ENCODE results near the gene PPP5C. TPM values are rescaled to one million over a fixed set of nuclear protein-coding genes. Genes with fewer than 3 reads are reported as not detected.

Gene PPP5C
- total and polyA plus RNA-seq, 9 of the 15 experiments (the other 6 are each of a cell fraction or from before 2014, with no cell fraction given) = 1.9 to 166 (median 108) TPM

DNA sequence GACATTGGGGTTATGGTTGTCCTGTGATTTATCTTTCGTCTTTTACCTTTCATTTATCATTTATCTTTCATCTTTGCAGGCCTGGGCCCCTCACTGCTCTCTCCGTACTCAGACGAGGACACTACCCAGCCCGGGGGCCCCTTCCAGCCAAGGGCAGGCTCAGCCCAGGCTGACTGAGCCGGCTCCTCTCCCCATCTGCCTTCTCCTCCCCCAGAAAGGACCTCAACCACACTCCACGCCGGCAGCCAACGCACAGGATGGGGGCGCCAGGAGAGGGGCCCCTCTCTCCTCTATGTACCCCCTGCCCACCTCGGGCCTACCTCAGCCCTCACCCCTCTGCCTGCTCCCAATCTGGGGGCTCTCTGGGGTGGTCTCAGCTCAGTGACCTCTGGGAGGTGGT, 7.4 kb upstream of the PPP5C start:
- DNase-seq (ENCODE audit: extremely low read depth in 1 of 4, low spot score in 3 of 4) (no peak), FAIRE-seq (no peak), ATAC-seq (no peak)
- Histone ChIP-seq H3K4me1 (replicated peaks in 1 of 2; ENCODE audit: control insufficient read depth in 2 of 2, insufficient read depth in 2 of 2, low read length in 2 of 2) (peaks cover 0 to 4% of the 10 kb centered on the region in 2 experiments; a peak in 2 of 5 replicates), H3K9me3 (replicated peaks; ENCODE audit: control insufficient read depth, insufficient read depth, low read depth, low read length) (no peaks in the 10 kb centered on the region), H4K20me1 (replicated peaks; ENCODE audit: control insufficient read depth, insufficient read depth, low read length) (no peaks in the 10 kb centered on the region), H3K9me1 (ENCODE audit: control insufficient read depth, insufficient read depth, low read length) (no peaks in the 10 kb centered on the region), H3K4me3 (no peak overlapping the region), H3K9ac (ENCODE audit: insufficient read depth in 1 of 2, low read depth in 2 of 2, low read length in 2 of 2) (no peak overlapping the region), H3K27ac (ENCODE audit: extremely low read depth, low read depth, low read length) (no peak overlapping the region), H3K4me2 (ENCODE audit: insufficient read depth, low read length) (no peak overlapping the region), H3K79me2 (ENCODE audit: control insufficient read depth, insufficient read depth, low read length) (no peaks in the 10 kb centered on the region), H2AFZ (ENCODE audit: low read depth, low read length) (no peak overlapping the region), H3K27me3 (ENCODE audit: control insufficient read depth in 2 of 2, insufficient read depth in 2 of 2, low read length in 2 of 2) (peaks cover 19 to 48% of the 10 kb centered on the region in 2 experiments), H3K36me3 (ENCODE audit: control insufficient read depth, insufficient read depth, low read length) (no peaks in the 10 kb centered on the region)
- under 1% methylated on average over 10 of the region's 10 CpGs for WGBS (ENCODE audit: insufficient coverage, low coverage, missing lambda C conversion rate)
- POLR2A ChIA-PET = no interaction called here
- in situ Hi-C loops (cut with MboI) = no loop called here
- intact Hi-C loops (cut with micrococcal nuclease) = no loop called here
- CTCF ChIA-PET (ENCODE audit: low intra/inter-chr PET ratio) = interaction anchor here (0.5 kb wide), 1 partner anchor 165 kb away, joined by 3 read pairs; no protein-coding TSS in a partner anchor
- BruUV-seq (replicated peaks) = no TSS peak
- TF ChIP-seq KAT2B (IDR thresholded peaks at IDR 0.05; ENCODE audit: low read depth, low read length) = no peak
- no peak for TF ChIP-seq NCOA6 (IDR thresholded peaks at IDR 0.05)
- TF ChIP-seq BRD9 (IDR thresholded peaks at IDR 0.05; ENCODE audit: low read depth, partially characterized antibody) = no peak
- no peak for TF ChIP-seq ZNF830 (CRISPR knock-in tag; IDR thresholded peaks at IDR 0.05)
- TF ChIP-seq, protein P1, sequence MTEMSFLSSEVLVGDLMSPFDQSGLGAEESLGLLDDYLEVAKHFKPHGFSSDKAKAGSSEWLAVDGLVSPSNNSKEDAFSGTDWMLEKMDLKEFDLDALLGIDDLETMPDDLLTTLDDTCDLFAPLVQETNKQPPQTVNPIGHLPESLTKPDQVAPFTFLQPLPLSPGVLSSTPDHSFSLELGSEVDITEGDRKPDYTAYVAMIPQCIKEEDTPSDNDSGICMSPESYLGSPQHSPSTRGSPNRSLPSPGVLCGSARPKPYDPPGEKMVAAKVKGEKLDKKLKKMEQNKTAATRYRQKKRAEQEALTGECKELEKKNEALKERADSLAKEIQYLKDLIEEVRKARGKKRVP (CRISPR knock-in tag; IDR thresholded peaks at IDR 0.05) = no peak
- TF ChIP-seq ETV1 (tag; conservative IDR thresholded peaks at IDR 0.05; ENCODE audit: low read depth) = no peak
- TF ChIP-seq, protein P2, sequence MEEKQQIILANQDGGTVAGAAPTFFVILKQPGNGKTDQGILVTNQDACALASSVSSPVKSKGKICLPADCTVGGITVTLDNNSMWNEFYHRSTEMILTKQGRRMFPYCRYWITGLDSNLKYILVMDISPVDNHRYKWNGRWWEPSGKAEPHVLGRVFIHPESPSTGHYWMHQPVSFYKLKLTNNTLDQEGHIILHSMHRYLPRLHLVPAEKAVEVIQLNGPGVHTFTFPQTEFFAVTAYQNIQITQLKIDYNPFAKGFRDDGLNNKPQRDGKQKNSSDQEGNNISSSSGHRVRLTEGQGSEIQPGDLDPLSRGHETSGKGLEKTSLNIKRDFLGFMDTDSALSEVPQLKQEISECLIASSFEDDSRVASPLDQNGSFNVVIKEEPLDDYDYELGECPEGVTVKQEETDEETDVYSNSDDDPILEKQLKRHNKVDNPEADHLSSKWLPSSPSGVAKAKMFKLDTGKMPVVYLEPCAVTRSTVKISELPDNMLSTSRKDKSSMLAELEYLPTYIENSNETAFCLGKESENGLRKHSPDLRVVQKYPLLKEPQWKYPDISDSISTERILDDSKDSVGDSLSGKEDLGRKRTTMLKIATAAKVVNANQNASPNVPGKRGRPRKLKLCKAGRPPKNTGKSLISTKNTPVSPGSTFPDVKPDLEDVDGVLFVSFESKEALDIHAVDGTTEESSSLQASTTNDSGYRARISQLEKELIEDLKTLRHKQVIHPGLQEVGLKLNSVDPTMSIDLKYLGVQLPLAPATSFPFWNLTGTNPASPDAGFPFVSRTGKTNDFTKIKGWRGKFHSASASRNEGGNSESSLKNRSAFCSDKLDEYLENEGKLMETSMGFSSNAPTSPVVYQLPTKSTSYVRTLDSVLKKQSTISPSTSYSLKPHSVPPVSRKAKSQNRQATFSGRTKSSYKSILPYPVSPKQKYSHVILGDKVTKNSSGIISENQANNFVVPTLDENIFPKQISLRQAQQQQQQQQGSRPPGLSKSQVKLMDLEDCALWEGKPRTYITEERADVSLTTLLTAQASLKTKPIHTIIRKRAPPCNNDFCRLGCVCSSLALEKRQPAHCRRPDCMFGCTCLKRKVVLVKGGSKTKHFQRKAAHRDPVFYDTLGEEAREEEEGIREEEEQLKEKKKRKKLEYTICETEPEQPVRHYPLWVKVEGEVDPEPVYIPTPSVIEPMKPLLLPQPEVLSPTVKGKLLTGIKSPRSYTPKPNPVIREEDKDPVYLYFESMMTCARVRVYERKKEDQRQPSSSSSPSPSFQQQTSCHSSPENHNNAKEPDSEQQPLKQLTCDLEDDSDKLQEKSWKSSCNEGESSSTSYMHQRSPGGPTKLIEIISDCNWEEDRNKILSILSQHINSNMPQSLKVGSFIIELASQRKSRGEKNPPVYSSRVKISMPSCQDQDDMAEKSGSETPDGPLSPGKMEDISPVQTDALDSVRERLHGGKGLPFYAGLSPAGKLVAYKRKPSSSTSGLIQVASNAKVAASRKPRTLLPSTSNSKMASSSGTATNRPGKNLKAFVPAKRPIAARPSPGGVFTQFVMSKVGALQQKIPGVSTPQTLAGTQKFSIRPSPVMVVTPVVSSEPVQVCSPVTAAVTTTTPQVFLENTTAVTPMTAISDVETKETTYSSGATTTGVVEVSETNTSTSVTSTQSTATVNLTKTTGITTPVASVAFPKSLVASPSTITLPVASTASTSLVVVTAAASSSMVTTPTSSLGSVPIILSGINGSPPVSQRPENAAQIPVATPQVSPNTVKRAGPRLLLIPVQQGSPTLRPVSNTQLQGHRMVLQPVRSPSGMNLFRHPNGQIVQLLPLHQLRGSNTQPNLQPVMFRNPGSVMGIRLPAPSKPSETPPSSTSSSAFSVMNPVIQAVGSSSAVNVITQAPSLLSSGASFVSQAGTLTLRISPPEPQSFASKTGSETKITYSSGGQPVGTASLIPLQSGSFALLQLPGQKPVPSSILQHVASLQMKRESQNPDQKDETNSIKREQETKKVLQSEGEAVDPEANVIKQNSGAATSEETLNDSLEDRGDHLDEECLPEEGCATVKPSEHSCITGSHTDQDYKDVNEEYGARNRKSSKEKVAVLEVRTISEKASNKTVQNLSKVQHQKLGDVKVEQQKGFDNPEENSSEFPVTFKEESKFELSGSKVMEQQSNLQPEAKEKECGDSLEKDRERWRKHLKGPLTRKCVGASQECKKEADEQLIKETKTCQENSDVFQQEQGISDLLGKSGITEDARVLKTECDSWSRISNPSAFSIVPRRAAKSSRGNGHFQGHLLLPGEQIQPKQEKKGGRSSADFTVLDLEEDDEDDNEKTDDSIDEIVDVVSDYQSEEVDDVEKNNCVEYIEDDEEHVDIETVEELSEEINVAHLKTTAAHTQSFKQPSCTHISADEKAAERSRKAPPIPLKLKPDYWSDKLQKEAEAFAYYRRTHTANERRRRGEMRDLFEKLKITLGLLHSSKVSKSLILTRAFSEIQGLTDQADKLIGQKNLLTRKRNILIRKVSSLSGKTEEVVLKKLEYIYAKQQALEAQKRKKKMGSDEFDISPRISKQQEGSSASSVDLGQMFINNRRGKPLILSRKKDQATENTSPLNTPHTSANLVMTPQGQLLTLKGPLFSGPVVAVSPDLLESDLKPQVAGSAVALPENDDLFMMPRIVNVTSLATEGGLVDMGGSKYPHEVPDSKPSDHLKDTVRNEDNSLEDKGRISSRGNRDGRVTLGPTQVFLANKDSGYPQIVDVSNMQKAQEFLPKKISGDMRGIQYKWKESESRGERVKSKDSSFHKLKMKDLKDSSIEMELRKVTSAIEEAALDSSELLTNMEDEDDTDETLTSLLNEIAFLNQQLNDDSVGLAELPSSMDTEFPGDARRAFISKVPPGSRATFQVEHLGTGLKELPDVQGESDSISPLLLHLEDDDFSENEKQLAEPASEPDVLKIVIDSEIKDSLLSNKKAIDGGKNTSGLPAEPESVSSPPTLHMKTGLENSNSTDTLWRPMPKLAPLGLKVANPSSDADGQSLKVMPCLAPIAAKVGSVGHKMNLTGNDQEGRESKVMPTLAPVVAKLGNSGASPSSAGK (IDR thresholded peaks at IDR 0.05) = no peak
- TF ChIP-seq SAFB (IDR thresholded peaks at IDR 0.05; ENCODE audit: borderline replicate concordance, low read depth, low read length) = no peak
- TF ChIP-seq THRAP3 (IDR thresholded peaks at IDR 0.05; ENCODE audit: borderline replicate concordance) = no peak
- no peak for TF ChIP-seq CREB1 (IDR thresholded peaks at IDR 0.05)
- TF ChIP-seq CREB1 (CRISPR knock-in tag; IDR thresholded peaks at IDR 0.05) = no peak
- TF ChIP-seq RBM17 (IDR thresholded peaks at IDR 0.05; ENCODE audit: borderline replicate concordance, low read depth, low read length) = no peak
- no peak for TF ChIP-seq NFRKB (IDR thresholded peaks at IDR 0.05; ENCODE audit: low read depth)
